Peyer's patch (tissue), 4 donors: ENCODE results near the gene PLXNB2.

ENCODE experiments used
- POLR2A ChIP-seq, 2 donors: fragments of 450-650 bp; IDR thresholded peaks; one replicate each; pipeline ENCODE4 v1.5.1; 2017; ENCODE audit warnings: antibody characterized with exemption in 2 of 2, mild to moderate bottlenecking in 2 of 2, moderate library complexity in 2 of 2
- TF ChIP-seq, protein P1 (sequence below), 6 experiments: fragments of 450-650 bp in 4 of 6; fragments of 200-600 bp in 2 of 6; sonication (generic) in 1 of 6; IDR thresholded peaks; one replicate each; pipeline ENCODE4 v1.5.1; 2017 to 2019; ENCODE audit warnings: antibody characterized with exemption in 6 of 6, mild to moderate bottlenecking in 3 of 6, moderate library complexity in 1 of 6

DNA sequence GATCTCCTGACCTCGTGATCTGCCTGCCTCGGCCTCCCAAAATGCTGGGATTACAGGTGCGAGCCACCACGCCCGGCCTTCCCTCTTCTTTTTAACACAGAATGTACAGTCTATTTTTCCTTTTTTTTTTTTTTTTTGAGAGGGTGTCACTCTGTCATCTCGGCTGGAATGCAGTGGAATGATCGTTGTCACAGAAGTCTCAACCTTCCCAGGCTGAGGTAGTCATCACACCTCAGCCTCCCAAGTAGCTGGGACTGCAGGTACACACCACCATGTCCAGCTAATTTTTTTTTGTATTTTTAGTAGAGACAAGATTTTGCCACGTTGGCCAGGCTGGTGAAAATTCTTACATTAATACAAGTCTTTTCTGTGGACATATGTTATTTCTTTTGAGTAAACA is 48.7 kb upstream of the PLXNB2 start:
- TF ChIP-seq, protein P1, sequence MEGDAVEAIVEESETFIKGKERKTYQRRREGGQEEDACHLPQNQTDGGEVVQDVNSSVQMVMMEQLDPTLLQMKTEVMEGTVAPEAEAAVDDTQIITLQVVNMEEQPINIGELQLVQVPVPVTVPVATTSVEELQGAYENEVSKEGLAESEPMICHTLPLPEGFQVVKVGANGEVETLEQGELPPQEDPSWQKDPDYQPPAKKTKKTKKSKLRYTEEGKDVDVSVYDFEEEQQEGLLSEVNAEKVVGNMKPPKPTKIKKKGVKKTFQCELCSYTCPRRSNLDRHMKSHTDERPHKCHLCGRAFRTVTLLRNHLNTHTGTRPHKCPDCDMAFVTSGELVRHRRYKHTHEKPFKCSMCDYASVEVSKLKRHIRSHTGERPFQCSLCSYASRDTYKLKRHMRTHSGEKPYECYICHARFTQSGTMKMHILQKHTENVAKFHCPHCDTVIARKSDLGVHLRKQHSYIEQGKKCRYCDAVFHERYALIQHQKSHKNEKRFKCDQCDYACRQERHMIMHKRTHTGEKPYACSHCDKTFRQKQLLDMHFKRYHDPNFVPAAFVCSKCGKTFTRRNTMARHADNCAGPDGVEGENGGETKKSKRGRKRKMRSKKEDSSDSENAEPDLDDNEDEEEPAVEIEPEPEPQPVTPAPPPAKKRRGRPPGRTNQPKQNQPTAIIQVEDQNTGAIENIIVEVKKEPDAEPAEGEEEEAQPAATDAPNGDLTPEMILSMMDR (IDR thresholded peaks at IDR 0.05), result no peak
- no peak for TF ChIP-seq POLR2A (IDR thresholded peaks at IDR 0.05)
